Upper lobe of left lung (tissue), 4 donors: ENCODE measurements around the gene TMEM175.

ENCODE experiments used
- EP300 ChIP-seq, 4 donors: sonication (generic); formaldehyde crosslinking; IDR thresholded peaks; one replicate each; pipeline ENCODE4 v1.5.1; 2017; ENCODE audit warnings: antibody characterized with exemption in 4 of 4, control low read depth in 2 of 4
- POLR2A ChIP-seq, 4 donors: fragments of 450-650 bp; IDR thresholded peaks; one replicate each; pipeline ENCODE4 v1.5.1; 2016 to 2017; ENCODE audit warnings: antibody characterized with exemption in 4 of 4, mild to moderate bottlenecking in 2 of 4
- POLR2AphosphoS5 ChIP-seq, 2 donors: sonication (generic); formaldehyde crosslinking; IDR thresholded peaks; one replicate each; pipeline ENCODE4 v1.5.1; 2017; ENCODE audit warnings: antibody characterized with exemption in 2 of 2
- TF ChIP-seq, protein P1 (sequence below), 6 experiments: fragments of 450-650 bp in 4 of 6; fragments of 200-600 bp in 2 of 6; sonication (generic) in 2 of 6; IDR thresholded peaks; one replicate each; pipeline ENCODE4 v1.5.1; 2016 to 2019; ENCODE audit warnings: antibody characterized with exemption in 6 of 6

DNA sequence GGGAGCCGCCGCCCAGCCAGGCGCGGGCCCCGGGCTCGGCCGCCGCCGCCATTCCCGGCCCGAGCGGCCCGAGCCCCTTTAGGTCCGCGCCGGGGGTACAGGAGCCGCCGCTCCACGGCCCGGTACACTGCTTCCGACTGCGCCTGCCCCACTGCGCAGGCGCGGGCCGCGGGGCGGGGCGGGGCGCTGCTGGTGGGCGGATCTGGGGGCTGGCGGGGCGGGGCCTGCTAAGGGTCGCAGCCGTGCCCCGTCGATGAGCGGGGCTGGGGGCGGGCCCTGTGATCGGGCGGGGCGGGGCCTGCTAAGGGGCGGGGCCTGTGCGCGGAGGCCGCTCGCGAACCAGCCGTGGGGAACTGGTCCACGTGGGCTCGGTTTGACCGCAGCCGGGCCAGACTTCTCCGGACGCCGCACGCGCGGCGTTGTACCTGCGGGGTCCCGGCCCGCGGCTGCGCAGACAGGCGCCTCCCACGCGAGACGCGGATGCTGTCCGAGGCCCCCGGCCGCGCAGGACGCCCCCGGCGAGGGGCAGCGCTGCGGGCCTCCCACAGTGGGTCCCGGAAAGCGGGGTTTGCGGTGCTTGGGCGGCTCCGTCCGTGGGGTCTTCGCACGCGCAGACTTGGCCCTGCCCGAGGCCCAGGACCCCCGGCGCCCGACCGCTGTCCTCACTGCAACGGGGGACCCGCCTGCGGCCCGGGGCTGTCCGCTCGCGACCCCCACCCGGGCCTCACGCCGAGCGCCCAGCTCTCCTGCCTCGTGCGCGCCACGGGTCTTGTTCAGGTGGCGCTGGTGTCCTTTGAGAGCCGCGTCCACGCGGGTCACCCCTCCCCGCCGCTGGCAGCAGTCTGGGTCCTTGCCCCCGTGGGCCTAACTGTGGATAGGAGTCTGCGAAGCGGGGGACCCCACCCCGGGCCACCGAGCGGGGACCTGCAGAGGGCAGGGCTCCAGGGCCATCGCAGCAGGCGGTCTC lies 41.5 kb downstream of the TMEM175 start, which contains the start of gene DGKQ:
- TF ChIP-seq, protein P1, sequence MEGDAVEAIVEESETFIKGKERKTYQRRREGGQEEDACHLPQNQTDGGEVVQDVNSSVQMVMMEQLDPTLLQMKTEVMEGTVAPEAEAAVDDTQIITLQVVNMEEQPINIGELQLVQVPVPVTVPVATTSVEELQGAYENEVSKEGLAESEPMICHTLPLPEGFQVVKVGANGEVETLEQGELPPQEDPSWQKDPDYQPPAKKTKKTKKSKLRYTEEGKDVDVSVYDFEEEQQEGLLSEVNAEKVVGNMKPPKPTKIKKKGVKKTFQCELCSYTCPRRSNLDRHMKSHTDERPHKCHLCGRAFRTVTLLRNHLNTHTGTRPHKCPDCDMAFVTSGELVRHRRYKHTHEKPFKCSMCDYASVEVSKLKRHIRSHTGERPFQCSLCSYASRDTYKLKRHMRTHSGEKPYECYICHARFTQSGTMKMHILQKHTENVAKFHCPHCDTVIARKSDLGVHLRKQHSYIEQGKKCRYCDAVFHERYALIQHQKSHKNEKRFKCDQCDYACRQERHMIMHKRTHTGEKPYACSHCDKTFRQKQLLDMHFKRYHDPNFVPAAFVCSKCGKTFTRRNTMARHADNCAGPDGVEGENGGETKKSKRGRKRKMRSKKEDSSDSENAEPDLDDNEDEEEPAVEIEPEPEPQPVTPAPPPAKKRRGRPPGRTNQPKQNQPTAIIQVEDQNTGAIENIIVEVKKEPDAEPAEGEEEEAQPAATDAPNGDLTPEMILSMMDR (IDR thresholded peaks at IDR 0.05) = no peak
- peak in 1 of 4 donors; percentile 36 for TF ChIP-seq POLR2A (IDR thresholded peaks at IDR 0.05)
- TF ChIP-seq EP300 (IDR thresholded peaks at IDR 0.05) = no peak
- no peak for TF ChIP-seq POLR2AphosphoS5 (IDR thresholded peaks at IDR 0.05)
